HepG2 (cell line): ENCODE results near the gene PML. TPM values are rescaled to one million over a fixed set of nuclear protein-coding genes. Genes with fewer than 3 reads are reported as not detected.

Experiments
- DPF2 ChIP-seq: sonication (generic); formaldehyde crosslinking; IDR thresholded peaks from 2 replicates; pipeline ENCODE4 v1.4.0; 2020; ENCODE audit warnings: mild to moderate bottlenecking, low read depth, missing genetic modification reagents, borderline replicate concordance
- HDAC6 ChIP-seq: fragments of 200-600 bp; sonication (generic); IDR thresholded peaks from 2 replicates; pipeline ENCODE4 v1.7.0; 2017; ENCODE audit warnings: mild to moderate bottlenecking, antibody characterized with exemption, low read length, low read depth
- HNF4A ChIP-seq: sonication (generic); formaldehyde crosslinking; IDR thresholded peaks from 2 replicates; pipeline ENCODE4 v1.4.0; 2020; ENCODE audit warnings: missing genetic modification reagents
- KDM5A ChIP-seq: fragments of 200-600 bp; sonication (generic); IDR thresholded peaks from 2 replicates; pipeline ENCODE4 v1.7.0; 2018; ENCODE audit warnings: antibody characterized with exemption, mild to moderate bottlenecking, low read length, borderline replicate concordance
- MED1 ChIP-seq: sonication (generic); formaldehyde crosslinking; IDR thresholded peaks from 2 replicates; pipeline ENCODE4 v1.4.0; 2020; ENCODE audit warnings: missing genetic modification reagents
- NFYB ChIP-seq: sonication (generic); formaldehyde crosslinking; IDR thresholded peaks from 2 replicates; pipeline ENCODE4 v1.4.0; 2020; ENCODE audit warnings: missing genetic modification reagents
- RFXAP ChIP-seq: sonication (generic); formaldehyde crosslinking; IDR thresholded peaks from 2 replicates; pipeline ENCODE4 v1.4.0; 2020; ENCODE audit warnings: missing genetic modification reagents, borderline replicate concordance
- THRA ChIP-seq: sonication (generic); formaldehyde crosslinking; IDR thresholded peaks from 2 replicates; pipeline ENCODE4 v1.4.0; 2020; ENCODE audit warnings: missing genetic modification reagents, borderline replicate concordance
- UBTF ChIP-seq: sonication (generic); formaldehyde crosslinking; IDR thresholded peaks from 2 replicates; pipeline ENCODE4 v1.4.0; 2020; ENCODE audit warnings: mild to moderate bottlenecking, missing genetic modification reagents
- ZBTB21 ChIP-seq: sonication (generic); formaldehyde crosslinking; IDR thresholded peaks from 2 replicates; pipeline ENCODE4 v1.4.0; 2020; ENCODE audit warnings: missing genetic modification reagents
- ZKSCAN5 ChIP-seq: sonication (generic); formaldehyde crosslinking; IDR thresholded peaks from 2 replicates; pipeline ENCODE4 v1.5.1; 2020; ENCODE audit warnings: mild to moderate bottlenecking, missing genetic modification reagents
- ZNF10 ChIP-seq: sonication (generic); formaldehyde crosslinking; IDR thresholded peaks from 2 replicates; pipeline ENCODE4 v1.4.0; 2020; ENCODE audit warnings: mild to moderate bottlenecking, low read depth, missing genetic modification reagents, borderline replicate concordance
- ZNF724P ChIP-seq: sonication (generic); formaldehyde crosslinking; IDR thresholded peaks from 2 replicates; pipeline ENCODE4 v1.8.0; 2022; ENCODE audit warnings: missing genetic modification reagents, borderline replicate concordance
- polyA plus RNA-seq, 8 experiments: library from polyadenylated mRNA; depleted of rRNA in 3 of 8; stranded (reverse) in 7 of 8; unstranded in 1 of 8; fragments of >200 nt; fragmentation: Illumina TruSeq in 4 of 8; extraction: Trizol in 4 of 8; gene quantifications; 2 replicates each; pipeline versions ENCODE4 v1.2.1 to v1.2.3, GENCODE V29; 2011 to 2016; ENCODE audit warnings: low read depth in 4 of 8, missing spikeins in 1 of 8, mixed read lengths in 1 of 8; ENCODE audit not compliant: insufficient read depth in 1 of 8
- total RNA-seq, 5 experiments: library from RNA; depleted of rRNA; stranded (reverse); fragments of >200 nt; fragmentation: Illumina TruSeq; extraction: Trizol; gene quantifications; 2 replicates each; pipeline ENCODE4 v1.2.3, GENCODE V29; 2016; ENCODE audit warnings: low read depth in 1 of 5
- TF ChIP-seq, protein P1 (sequence below): sonication (generic); formaldehyde crosslinking; IDR thresholded peaks from 2 replicates; pipeline ENCODE4 v1.9.0; 2021; ENCODE audit warnings: missing genetic modification reagents, borderline replicate concordance
- TF ChIP-seq, protein P2 (sequence below): sonication (generic); formaldehyde crosslinking; IDR thresholded peaks from 2 replicates; pipeline ENCODE4 v1.4.0; 2020; ENCODE audit warnings: missing genetic modification reagents
- TF ChIP-seq, protein P3 (sequence below): IDR thresholded peaks from 2 replicates; pipeline ENCODE4 v1.6.1; 2016; ENCODE audit warnings: low read depth, missing genetic modification reagents, missing compliant biosample characterization

The PML gene
- total and polyA plus RNA-seq, 2 of the 13 experiments (the other 11 are each of a cell fraction or from before 2014, with no cell fraction given), result 2.9 to 3.9 TPM

- TF ChIP-seq HDAC6, result no peak
- TF ChIP-seq ZNF724P, result no peak
- 0 out of 2 replicates have a peak, but pooled peaks have one; percentile 9 for TF ChIP-seq MED1 (CRISPR knock-in tag)
- TF ChIP-seq, protein P1, sequence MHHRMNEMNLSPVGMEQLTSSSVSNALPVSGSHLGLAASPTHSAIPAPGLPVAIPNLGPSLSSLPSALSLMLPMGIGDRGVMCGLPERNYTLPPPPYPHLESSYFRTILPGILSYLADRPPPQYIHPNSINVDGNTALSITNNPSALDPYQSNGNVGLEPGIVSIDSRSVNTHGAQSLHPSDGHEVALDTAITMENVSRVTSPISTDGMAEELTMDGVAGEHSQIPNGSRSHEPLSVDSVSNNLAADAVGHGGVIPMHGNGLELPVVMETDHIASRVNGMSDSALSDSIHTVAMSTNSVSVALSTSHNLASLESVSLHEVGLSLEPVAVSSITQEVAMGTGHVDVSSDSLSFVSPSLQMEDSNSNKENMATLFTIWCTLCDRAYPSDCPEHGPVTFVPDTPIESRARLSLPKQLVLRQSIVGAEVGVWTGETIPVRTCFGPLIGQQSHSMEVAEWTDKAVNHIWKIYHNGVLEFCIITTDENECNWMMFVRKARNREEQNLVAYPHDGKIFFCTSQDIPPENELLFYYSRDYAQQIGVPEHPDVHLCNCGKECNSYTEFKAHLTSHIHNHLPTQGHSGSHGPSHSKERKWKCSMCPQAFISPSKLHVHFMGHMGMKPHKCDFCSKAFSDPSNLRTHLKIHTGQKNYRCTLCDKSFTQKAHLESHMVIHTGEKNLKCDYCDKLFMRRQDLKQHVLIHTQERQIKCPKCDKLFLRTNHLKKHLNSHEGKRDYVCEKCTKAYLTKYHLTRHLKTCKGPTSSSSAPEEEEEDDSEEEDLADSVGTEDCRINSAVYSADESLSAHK (CRISPR knock-in tag), result no peak
- no peak for TF ChIP-seq HNF4A
- peak; percentile 18; the same call in 1 of the 2 replicates for TF ChIP-seq THRA (CRISPR knock-in tag)
- TF ChIP-seq, protein P2, sequence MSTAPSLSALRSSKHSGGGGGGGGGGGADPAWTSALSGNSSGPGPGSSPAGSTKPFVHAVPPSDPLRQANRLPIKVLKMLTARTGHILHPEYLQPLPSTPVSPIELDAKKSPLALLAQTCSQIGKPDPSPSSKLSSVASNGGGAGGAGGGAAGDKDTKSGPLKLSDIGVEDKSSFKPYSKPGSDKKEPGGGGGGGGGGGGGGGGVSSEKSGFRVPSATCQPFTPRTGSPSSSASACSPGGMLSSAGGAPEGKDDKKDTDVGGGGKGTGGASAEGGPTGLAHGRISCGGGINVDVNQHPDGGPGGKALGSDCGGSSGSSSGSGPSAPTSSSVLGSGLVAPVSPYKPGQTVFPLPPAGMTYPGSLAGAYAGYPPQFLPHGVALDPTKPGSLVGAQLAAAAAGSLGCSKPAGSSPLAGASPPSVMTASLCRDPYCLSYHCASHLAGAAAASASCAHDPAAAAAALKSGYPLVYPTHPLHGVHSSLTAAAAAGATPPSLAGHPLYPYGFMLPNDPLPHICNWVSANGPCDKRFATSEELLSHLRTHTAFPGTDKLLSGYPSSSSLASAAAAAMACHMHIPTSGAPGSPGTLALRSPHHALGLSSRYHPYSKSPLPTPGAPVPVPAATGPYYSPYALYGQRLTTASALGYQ (CRISPR knock-in tag), result no peak
- no peak for TF ChIP-seq ZBTB21 (CRISPR knock-in tag)
- no peak for TF ChIP-seq RFXAP (CRISPR knock-in tag)
- TF ChIP-seq, protein P3, sequence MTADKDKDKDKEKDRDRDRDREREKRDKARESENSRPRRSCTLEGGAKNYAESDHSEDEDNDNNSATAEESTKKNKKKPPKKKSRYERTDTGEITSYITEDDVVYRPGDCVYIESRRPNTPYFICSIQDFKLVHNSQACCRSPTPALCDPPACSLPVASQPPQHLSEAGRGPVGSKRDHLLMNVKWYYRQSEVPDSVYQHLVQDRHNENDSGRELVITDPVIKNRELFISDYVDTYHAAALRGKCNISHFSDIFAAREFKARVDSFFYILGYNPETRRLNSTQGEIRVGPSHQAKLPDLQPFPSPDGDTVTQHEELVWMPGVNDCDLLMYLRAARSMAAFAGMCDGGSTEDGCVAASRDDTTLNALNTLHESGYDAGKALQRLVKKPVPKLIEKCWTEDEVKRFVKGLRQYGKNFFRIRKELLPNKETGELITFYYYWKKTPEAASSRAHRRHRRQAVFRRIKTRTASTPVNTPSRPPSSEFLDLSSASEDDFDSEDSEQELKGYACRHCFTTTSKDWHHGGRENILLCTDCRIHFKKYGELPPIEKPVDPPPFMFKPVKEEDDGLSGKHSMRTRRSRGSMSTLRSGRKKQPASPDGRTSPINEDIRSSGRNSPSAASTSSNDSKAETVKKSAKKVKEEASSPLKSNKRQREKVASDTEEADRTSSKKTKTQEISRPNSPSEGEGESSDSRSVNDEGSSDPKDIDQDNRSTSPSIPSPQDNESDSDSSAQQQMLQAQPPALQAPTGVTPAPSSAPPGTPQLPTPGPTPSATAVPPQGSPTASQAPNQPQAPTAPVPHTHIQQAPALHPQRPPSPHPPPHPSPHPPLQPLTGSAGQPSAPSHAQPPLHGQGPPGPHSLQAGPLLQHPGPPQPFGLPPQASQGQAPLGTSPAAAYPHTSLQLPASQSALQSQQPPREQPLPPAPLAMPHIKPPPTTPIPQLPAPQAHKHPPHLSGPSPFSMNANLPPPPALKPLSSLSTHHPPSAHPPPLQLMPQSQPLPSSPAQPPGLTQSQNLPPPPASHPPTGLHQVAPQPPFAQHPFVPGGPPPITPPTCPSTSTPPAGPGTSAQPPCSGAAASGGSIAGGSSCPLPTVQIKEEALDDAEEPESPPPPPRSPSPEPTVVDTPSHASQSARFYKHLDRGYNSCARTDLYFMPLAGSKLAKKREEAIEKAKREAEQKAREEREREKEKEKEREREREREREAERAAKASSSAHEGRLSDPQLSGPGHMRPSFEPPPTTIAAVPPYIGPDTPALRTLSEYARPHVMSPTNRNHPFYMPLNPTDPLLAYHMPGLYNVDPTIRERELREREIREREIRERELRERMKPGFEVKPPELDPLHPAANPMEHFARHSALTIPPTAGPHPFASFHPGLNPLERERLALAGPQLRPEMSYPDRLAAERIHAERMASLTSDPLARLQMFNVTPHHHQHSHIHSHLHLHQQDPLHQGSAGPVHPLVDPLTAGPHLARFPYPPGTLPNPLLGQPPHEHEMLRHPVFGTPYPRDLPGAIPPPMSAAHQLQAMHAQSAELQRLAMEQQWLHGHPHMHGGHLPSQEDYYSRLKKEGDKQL (CRISPR knock-in tag), result no peak
- peak; percentile 15; the same call in 1 of the 2 replicates for TF ChIP-seq UBTF (CRISPR knock-in tag)
- TF ChIP-seq KDM5A, result peak; percentile 37; the same call in 1 of the 2 replicates
- no peak for TF ChIP-seq DPF2 (CRISPR knock-in tag)
- no peak for TF ChIP-seq ZKSCAN5
- no peak for TF ChIP-seq ZNF10 (CRISPR knock-in tag)
- no peak for TF ChIP-seq NFYB (CRISPR knock-in tag)
Observed at GRCh38 chr15:73994413-73994883, at the start of gene PML (continued).
